Fibroblast of lung (primary cell): ENCODE measurements around the gene HS3ST3B1. TPM values are rescaled to one million over a fixed set of nuclear protein-coding genes. Genes with fewer than 3 reads are reported as not detected.
A peak's percentile ranks its signal among the peaks of the same experiment; 100 is the strongest.

Source experiments
- DNase-seq, 2 donors: peaks; one replicate each; pipeline versions ENCODE4 v3.0.0 to v3.0.0-alpha.2; 2010; ENCODE audit warnings: low read depth in 2 of 2
- H2AFZ ChIP-seq: 2 replicates; pipeline ENCODE4 v1.5.1; 2012; ENCODE audit warnings: low read length, control low read depth, inconsistent platforms
- H3K27ac ChIP-seq: 2 replicates; pipeline ENCODE4 v1.5.1; 2011; ENCODE audit warnings: low read length, control low read depth; ENCODE audit not compliant: insufficient read depth
- H3K27me3 ChIP-seq: 2 replicates; pipeline ENCODE4 v1.5.1; 2011; ENCODE audit warnings: mild to moderate bottlenecking, low read length; ENCODE audit not compliant: control insufficient read depth, insufficient read depth
- H3K36me3 ChIP-seq: 2 replicates; pipeline ENCODE4 v1.5.1; 2011; ENCODE audit warnings: low read length; ENCODE audit not compliant: control insufficient read depth, insufficient read depth
- H3K4me1 ChIP-seq: 2 replicates; pipeline ENCODE4 v1.5.1; 2011; ENCODE audit warnings: low read length; ENCODE audit not compliant: control insufficient read depth, insufficient read depth; ENCODE audit errors: extremely low read depth
- H3K4me2 ChIP-seq: 2 replicates; pipeline ENCODE4 v1.5.1; 2011; ENCODE audit warnings: low read length, control low read depth; ENCODE audit not compliant: insufficient read depth; ENCODE audit errors: extremely low read depth
- H3K4me3 ChIP-seq, 4 experiments: fragments of 200-600 bp in 1 of 4; sonication (generic) in 1 of 4; replicated peaks in 1 of 4; 2 replicates each; pipeline ENCODE4 v1.5.1; 2011 to 2016; ENCODE audit warnings: low read length in 4 of 4, low read depth in 3 of 4, mild to moderate bottlenecking in 3 of 4, control low read depth in 2 of 4, inconsistent platforms in 1 of 4, mixed read lengths in 1 of 4; ENCODE audit not compliant: insufficient read depth in 1 of 4; ENCODE audit errors: control extremely low read depth in 1 of 4
- H3K79me2 ChIP-seq: 2 replicates; pipeline ENCODE4 v1.5.1; 2012; ENCODE audit warnings: mild to moderate bottlenecking, low read length, inconsistent platforms; ENCODE audit not compliant: control insufficient read depth, insufficient read depth
- H3K9ac ChIP-seq: 2 replicates; pipeline ENCODE4 v1.5.1; 2011; ENCODE audit warnings: mild to moderate bottlenecking, low read length, control low read depth; ENCODE audit not compliant: insufficient read depth
- H3K9me3 ChIP-seq: 2 replicates; pipeline ENCODE4 v1.5.1; 2012; ENCODE audit warnings: low read depth, low read length; ENCODE audit not compliant: control insufficient read depth, insufficient read depth
- H4K20me1 ChIP-seq: 2 replicates; pipeline ENCODE4 v1.5.1; 2011; ENCODE audit warnings: low read length; ENCODE audit not compliant: control insufficient read depth, insufficient read depth; ENCODE audit errors: extremely low read depth
- EZH2 ChIP-seq: IDR thresholded peaks from 2 replicates; pipeline ENCODE4 v1.5.1; 2012; ENCODE audit warnings: low read length, control low read depth, mild to moderate bottlenecking; ENCODE audit errors: missing control alignments
- polyA plus RNA-seq, 2 donors: library from polyadenylated mRNA; depleted of rRNA in 1 of 2; stranded (reverse) in 1 of 2; unstranded in 1 of 2; fragments of >200 nt; gene quantifications; 2 replicates each; pipeline ENCODE4 v1.2.1, GENCODE V29; 2011 to 2012; ENCODE audit warnings: missing spikeins in 1 of 2
- total RNA-seq: library from RNA; depleted of rRNA; stranded (reverse); fragments of >200 nt; gene quantifications from 2 replicates; pipeline ENCODE4 v1.2.1, GENCODE V29; 2014
- TF ChIP-seq, protein P1 (sequence below), 2 donors: IDR thresholded peaks in 1 of 2; conservative IDR thresholded peaks in 1 of 2; 1 replicate in 1 of 2; 2 replicates in 1 of 2; pipeline ENCODE4 v1.5.1; 2011 to 2012; ENCODE audit warnings: low read length in 2 of 2, control low read depth in 1 of 2, inconsistent platforms in 1 of 2, low read depth in 1 of 2, mild to moderate bottlenecking in 1 of 2

Gene HS3ST3B1
- total and polyA plus RNA-seq, 2 donors (not counting 1 experiment from before 2014, with no cell fraction given): 3.4 to 17.2 TPM

DNA sequence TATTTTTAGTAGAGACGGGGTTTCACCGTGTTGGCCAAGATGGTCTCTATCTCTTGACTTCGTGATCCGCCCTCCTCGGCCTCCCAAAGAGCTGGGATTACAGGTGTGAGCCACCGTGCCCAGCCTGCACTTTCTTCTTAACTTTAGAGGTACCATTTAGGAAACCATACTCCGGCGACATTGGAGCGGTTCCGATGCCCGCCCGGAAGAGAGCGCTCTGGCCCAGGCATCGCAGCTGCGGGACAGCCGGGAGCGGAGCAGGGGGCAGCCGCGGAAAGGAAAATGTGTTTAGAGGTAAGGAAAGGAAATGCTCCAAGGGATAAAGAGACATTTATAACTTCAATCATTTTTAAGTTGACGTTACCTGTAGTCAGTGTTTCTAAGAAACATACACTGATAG, 6.0 kb upstream of the HS3ST3B1 start:
- no peak overlapping the region for H3K27ac ChIP-seq
- H3K4me1 ChIP-seq: no peaks in the 10 kb centered on the region
- H3K27me3 ChIP-seq: no peaks in the 10 kb centered on the region
- no peak overlapping the region for H2AFZ ChIP-seq
- TF ChIP-seq, protein P1, sequence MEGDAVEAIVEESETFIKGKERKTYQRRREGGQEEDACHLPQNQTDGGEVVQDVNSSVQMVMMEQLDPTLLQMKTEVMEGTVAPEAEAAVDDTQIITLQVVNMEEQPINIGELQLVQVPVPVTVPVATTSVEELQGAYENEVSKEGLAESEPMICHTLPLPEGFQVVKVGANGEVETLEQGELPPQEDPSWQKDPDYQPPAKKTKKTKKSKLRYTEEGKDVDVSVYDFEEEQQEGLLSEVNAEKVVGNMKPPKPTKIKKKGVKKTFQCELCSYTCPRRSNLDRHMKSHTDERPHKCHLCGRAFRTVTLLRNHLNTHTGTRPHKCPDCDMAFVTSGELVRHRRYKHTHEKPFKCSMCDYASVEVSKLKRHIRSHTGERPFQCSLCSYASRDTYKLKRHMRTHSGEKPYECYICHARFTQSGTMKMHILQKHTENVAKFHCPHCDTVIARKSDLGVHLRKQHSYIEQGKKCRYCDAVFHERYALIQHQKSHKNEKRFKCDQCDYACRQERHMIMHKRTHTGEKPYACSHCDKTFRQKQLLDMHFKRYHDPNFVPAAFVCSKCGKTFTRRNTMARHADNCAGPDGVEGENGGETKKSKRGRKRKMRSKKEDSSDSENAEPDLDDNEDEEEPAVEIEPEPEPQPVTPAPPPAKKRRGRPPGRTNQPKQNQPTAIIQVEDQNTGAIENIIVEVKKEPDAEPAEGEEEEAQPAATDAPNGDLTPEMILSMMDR (conservative IDR thresholded peaks at IDR 0.05 in 1 of 2, IDR thresholded peaks at IDR 0.05 in 1 of 2; ENCODE audit: low read depth in 1 of 2, low read length in 2 of 2): no peak
- no peak for TF ChIP-seq EZH2
- H3K4me3 ChIP-seq: no peak overlapping the region
- H3K9me3 ChIP-seq: no peaks in the 10 kb centered on the region
- no peaks in the 10 kb centered on the region for H3K79me2 ChIP-seq
- no peak overlapping the region for H3K9ac ChIP-seq
- no peak overlapping the region for H3K4me2 ChIP-seq
- H4K20me1 ChIP-seq: no peaks in the 10 kb centered on the region
- no peak for DNase-seq
- no peaks in the 10 kb centered on the region for H3K36me3 ChIP-seq

DNA sequence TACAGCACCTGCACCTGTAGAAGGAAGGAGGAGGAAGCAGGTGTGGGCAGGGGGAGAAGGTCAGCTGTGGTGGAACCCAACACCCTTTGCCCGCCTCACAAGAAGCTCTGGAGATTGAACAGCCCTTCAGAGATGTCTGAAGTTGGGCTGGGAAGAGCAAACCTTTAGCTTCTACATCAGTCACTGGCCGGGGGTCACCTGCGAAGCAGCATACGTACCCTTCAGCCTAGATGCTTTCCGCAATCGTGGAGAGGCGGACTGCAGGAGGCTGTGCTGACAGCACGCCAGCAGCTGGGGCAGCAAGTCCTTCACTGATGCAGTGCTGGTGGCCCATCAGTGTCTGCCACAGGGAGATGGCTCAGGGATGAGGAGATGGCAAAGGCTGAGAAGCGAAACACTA, 5.2 kb upstream of the HS3ST3B1 start:
- H3K9me3 ChIP-seq: no peaks in the 10 kb centered on the region
- no peak overlapping the region for H3K9ac ChIP-seq
- no peak overlapping the region for H3K4me3 ChIP-seq
- TF ChIP-seq, protein P1 (conservative IDR thresholded peaks at IDR 0.05 in 1 of 2, IDR thresholded peaks at IDR 0.05 in 1 of 2; ENCODE audit: low read depth in 1 of 2, low read length in 2 of 2): no peak
- no peak for TF ChIP-seq EZH2
- H3K36me3 ChIP-seq: no peaks in the 10 kb centered on the region
- H3K4me1 ChIP-seq: peaks cover 5% of the 10 kb centered on the region
- H3K79me2 ChIP-seq: no peaks in the 10 kb centered on the region
- no peaks in the 10 kb centered on the region for H4K20me1 ChIP-seq
- DNase-seq: no peak
- H2AFZ ChIP-seq: no peak overlapping the region
- no peak overlapping the region for H3K27ac ChIP-seq
- no peaks in the 10 kb centered on the region for H3K27me3 ChIP-seq
- H3K4me2 ChIP-seq: no peak overlapping the region

DNA sequence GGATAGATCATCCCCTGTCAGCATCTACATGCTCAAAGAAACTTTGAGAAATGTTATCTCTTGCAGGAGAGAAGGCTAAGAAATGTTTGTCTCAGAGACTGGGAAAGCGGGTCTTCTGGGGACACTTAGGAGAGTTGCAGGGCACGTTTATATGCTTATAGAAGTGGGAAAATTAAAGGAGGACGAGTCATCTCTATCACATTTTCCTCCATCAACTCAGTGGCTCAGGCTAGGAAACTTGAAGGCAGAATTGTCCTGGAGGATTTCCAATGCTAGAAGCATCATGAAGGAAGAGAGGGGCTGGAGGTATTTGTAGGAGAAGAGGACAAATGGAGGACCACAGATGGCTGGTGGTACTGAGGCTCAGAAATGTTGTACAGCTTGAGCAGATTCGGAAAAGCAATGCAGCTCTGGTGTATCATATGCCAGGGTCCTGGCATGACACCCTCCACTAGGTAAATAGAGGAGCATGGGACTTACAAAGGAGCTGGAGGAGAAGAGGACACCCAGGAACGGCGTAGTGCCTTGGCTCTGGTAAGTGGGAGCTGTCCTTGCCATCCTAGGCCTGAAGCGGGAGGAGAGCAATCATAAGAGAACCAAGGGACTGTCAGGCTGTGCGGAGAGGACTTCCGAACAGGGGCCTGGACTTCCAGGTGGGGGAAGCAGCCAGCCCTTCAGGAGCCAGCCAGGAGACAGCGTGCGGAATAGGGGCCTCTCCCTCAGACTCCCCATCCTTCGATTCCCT, 4.5 kb upstream of the HS3ST3B1 start:
- Histone ChIP-seq H2AFZ (no peak overlapping the region), H4K20me1 (no peaks in the 10 kb centered on the region), H3K27ac (no peak overlapping the region), H3K9ac (no peak overlapping the region), H3K79me2 (peaks cover 4% of the 10 kb centered on the region), H3K9me3 (no peaks in the 10 kb centered on the region), H3K27me3 (no peaks in the 10 kb centered on the region), H3K4me1 (peaks cover 5% of the 10 kb centered on the region), H3K4me2 (peak overlapping the region; percentile 75), H3K36me3 (no peaks in the 10 kb centered on the region), H3K4me3 (no peak overlapping the region)
- peak; percentile 28 for TF ChIP-seq EZH2
- TF ChIP-seq, protein P1 (conservative IDR thresholded peaks at IDR 0.05 in 1 of 2, IDR thresholded peaks at IDR 0.05 in 1 of 2; ENCODE audit: low read depth in 1 of 2, low read length in 2 of 2): no peak
- no peak for DNase-seq
